ENCODE results near the gene DDC.
A peak's percentile ranks its signal among the peaks of the same experiment; 100 is the strongest.

DDC gene

GRCh38 chr7:50412973-50413372 lies 152.2 kb downstream of the DDC start:
- H3K36me3 Mint-ChIP-seq (ENCODE audit: low read depth) = peaks cover 21% of the 10 kb centered on the region
- no peaks in the 10 kb centered on the region for H3K9me3 Mint-ChIP-seq
- no peak overlapping the region for H3K27ac Mint-ChIP-seq
- peaks cover 52% of the 10 kb centered on the region for H3K4me1 Mint-ChIP-seq (ENCODE audit: low read depth)
- no peak overlapping the region for H3K4me3 Mint-ChIP-seq
- no peaks in the 10 kb centered on the region for H3K27me3 Mint-ChIP-seq (ENCODE audit: low read depth)

GRCh38 chr7:50411332-50411731 lies 153.9 kb downstream of the DDC start:
- Mint-ChIP-seq H3K36me3 (ENCODE audit: low read depth) (peaks cover 28% of the 10 kb centered on the region), H3K27me3 (ENCODE audit: low read depth) (no peaks in the 10 kb centered on the region), H3K4me1 (ENCODE audit: low read depth) (peaks cover 50% of the 10 kb centered on the region), H3K4me3 (peak overlapping the region; percentile 10), H3K9me3 (no peaks in the 10 kb centered on the region), H3K27ac (peak overlapping the region; percentile 23)

- Mint-ChIP-seq H3K27ac (peak overlapping the region; percentile 47), H3K4me1 (ENCODE audit: low read depth) (peaks cover 50% of the 10 kb centered on the region), H3K27me3 (ENCODE audit: low read depth) (no peaks in the 10 kb centered on the region), H3K9me3 (no peaks in the 10 kb centered on the region), H3K4me3 (no peak overlapping the region), H3K36me3 (ENCODE audit: low read depth) (peaks cover 31% of the 10 kb centered on the region)
These were observed 155.1 kb downstream of the DDC start for GRCh38 chr7:50409856-50410745.
